ENCODE data around the gene RPS6KA3. TPM values are rescaled to one million over a fixed set of nuclear protein-coding genes. Genes with fewer than 3 reads are reported as not detected.

Gene RPS6KA3
- total and polyA plus RNA-seq, 9 of the 15 experiments (the other 6 are each of a cell fraction or from before 2014, with no cell fraction given): 10.9 to 61.9 (median 37.4) TPM

GRCh38 chrX:20141281-20142220 lies 125.2 kb downstream of the RPS6KA3 start, which contains the start of gene EIF1AX (continued):
- TF ChIP-seq, protein P1, sequence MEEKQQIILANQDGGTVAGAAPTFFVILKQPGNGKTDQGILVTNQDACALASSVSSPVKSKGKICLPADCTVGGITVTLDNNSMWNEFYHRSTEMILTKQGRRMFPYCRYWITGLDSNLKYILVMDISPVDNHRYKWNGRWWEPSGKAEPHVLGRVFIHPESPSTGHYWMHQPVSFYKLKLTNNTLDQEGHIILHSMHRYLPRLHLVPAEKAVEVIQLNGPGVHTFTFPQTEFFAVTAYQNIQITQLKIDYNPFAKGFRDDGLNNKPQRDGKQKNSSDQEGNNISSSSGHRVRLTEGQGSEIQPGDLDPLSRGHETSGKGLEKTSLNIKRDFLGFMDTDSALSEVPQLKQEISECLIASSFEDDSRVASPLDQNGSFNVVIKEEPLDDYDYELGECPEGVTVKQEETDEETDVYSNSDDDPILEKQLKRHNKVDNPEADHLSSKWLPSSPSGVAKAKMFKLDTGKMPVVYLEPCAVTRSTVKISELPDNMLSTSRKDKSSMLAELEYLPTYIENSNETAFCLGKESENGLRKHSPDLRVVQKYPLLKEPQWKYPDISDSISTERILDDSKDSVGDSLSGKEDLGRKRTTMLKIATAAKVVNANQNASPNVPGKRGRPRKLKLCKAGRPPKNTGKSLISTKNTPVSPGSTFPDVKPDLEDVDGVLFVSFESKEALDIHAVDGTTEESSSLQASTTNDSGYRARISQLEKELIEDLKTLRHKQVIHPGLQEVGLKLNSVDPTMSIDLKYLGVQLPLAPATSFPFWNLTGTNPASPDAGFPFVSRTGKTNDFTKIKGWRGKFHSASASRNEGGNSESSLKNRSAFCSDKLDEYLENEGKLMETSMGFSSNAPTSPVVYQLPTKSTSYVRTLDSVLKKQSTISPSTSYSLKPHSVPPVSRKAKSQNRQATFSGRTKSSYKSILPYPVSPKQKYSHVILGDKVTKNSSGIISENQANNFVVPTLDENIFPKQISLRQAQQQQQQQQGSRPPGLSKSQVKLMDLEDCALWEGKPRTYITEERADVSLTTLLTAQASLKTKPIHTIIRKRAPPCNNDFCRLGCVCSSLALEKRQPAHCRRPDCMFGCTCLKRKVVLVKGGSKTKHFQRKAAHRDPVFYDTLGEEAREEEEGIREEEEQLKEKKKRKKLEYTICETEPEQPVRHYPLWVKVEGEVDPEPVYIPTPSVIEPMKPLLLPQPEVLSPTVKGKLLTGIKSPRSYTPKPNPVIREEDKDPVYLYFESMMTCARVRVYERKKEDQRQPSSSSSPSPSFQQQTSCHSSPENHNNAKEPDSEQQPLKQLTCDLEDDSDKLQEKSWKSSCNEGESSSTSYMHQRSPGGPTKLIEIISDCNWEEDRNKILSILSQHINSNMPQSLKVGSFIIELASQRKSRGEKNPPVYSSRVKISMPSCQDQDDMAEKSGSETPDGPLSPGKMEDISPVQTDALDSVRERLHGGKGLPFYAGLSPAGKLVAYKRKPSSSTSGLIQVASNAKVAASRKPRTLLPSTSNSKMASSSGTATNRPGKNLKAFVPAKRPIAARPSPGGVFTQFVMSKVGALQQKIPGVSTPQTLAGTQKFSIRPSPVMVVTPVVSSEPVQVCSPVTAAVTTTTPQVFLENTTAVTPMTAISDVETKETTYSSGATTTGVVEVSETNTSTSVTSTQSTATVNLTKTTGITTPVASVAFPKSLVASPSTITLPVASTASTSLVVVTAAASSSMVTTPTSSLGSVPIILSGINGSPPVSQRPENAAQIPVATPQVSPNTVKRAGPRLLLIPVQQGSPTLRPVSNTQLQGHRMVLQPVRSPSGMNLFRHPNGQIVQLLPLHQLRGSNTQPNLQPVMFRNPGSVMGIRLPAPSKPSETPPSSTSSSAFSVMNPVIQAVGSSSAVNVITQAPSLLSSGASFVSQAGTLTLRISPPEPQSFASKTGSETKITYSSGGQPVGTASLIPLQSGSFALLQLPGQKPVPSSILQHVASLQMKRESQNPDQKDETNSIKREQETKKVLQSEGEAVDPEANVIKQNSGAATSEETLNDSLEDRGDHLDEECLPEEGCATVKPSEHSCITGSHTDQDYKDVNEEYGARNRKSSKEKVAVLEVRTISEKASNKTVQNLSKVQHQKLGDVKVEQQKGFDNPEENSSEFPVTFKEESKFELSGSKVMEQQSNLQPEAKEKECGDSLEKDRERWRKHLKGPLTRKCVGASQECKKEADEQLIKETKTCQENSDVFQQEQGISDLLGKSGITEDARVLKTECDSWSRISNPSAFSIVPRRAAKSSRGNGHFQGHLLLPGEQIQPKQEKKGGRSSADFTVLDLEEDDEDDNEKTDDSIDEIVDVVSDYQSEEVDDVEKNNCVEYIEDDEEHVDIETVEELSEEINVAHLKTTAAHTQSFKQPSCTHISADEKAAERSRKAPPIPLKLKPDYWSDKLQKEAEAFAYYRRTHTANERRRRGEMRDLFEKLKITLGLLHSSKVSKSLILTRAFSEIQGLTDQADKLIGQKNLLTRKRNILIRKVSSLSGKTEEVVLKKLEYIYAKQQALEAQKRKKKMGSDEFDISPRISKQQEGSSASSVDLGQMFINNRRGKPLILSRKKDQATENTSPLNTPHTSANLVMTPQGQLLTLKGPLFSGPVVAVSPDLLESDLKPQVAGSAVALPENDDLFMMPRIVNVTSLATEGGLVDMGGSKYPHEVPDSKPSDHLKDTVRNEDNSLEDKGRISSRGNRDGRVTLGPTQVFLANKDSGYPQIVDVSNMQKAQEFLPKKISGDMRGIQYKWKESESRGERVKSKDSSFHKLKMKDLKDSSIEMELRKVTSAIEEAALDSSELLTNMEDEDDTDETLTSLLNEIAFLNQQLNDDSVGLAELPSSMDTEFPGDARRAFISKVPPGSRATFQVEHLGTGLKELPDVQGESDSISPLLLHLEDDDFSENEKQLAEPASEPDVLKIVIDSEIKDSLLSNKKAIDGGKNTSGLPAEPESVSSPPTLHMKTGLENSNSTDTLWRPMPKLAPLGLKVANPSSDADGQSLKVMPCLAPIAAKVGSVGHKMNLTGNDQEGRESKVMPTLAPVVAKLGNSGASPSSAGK (IDR thresholded peaks at IDR 0.05): no peak
- no peak for TF ChIP-seq ZNF398 (CRISPR knock-in tag; IDR thresholded peaks at IDR 0.05)
- TF ChIP-seq, protein P2, sequence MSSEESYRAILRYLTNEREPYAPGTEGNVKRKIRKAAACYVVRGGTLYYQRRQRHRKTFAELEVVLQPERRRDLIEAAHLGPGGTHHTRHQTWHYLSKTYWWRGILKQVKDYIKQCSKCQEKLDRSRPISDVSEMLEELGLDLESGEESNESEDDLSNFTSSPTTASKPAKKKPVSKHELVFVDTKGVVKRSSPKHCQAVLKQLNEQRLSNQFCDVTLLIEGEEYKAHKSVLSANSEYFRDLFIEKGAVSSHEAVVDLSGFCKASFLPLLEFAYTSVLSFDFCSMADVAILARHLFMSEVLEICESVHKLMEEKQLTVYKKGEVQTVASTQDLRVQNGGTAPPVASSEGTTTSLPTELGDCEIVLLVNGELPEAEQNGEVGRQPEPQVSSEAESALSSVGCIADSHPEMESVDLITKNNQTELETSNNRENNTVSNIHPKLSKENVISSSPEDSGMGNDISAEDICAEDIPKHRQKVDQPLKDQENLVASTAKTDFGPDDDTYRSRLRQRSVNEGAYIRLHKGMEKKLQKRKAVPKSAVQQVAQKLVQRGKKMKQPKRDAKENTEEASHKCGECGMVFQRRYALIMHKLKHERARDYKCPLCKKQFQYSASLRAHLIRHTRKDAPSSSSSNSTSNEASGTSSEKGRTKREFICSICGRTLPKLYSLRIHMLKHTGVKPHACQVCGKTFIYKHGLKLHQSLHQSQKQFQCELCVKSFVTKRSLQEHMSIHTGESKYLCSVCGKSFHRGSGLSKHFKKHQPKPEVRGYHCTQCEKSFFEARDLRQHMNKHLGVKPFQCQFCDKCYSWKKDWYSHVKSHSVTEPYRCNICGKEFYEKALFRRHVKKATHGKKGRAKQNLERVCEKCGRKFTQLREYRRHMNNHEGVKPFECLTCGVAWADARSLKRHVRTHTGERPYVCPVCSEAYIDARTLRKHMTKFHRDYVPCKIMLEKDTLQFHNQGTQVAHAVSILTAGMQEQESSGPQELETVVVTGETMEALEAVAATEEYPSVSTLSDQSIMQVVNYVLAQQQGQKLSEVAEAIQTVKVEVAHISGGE (CRISPR knock-in tag; IDR thresholded peaks at IDR 0.05): 0 out of 6 replicates have a peak, but pooled peaks of 1 of the 3 experiments have one; percentile 11
- TF ChIP-seq ZEB2 (IDR thresholded peaks at IDR 0.05): no peak
- no peak for TF ChIP-seq DPF2 (IDR thresholded peaks at IDR 0.05)
- no peak for TF ChIP-seq ZNF717 (CRISPR knock-in tag; IDR thresholded peaks at IDR 0.05)
- TF ChIP-seq RBM22 (IDR thresholded peaks at IDR 0.05; ENCODE audit: low read depth, low read length, poor library complexity, severe bottlenecking): peak; percentile 36
